HEK293 (cell line): ENCODE measurements around the gene MLLT1.

ENCODE experiments used
- CTCF ChIA-PET: fragments of 350-600 bp; formaldehyde crosslinking; extraction: SDS; loops from one replicate; lab custom pipeline; 2021; ENCODE audit warnings: antibody characterized with exemption; lab: Yijun Ruan, JAX
- POLR2A ChIA-PET: fragments of 300-600 bp; formaldehyde crosslinking; extraction: SDS; loops from one replicate; lab custom pipeline; 2020; ENCODE audit warnings: antibody characterized with exemption, inconsistent platforms; lab: Yijun Ruan, JAX
- H3K27ac ChIP-seq: fragments of 200-500 bp; sonication (Bioruptor generic); 2 replicates; pipeline ENCODE4 v1.5.1; 2014; ENCODE audit warnings: low read depth, low read length, control low read depth, inconsistent platforms; ENCODE audit errors: extremely low read depth
- H3K36me3 ChIP-seq, 2 experiments: fragments of 200-500 bp in 1 of 2; sonication (Bioruptor generic) in 1 of 2; 1 replicate in 1 of 2; 2 replicates in 1 of 2; pipeline ENCODE4 v1.5.1; 2014 to 2017; ENCODE audit warnings: inconsistent platforms in 2 of 2, low read length in 2 of 2; ENCODE audit not compliant: control insufficient read depth in 2 of 2, insufficient read depth in 1 of 2
- H3K4me1 ChIP-seq: fragments of 200-500 bp; sonication (Bioruptor generic); 2 replicates; pipeline ENCODE4 v1.5.1; 2014; ENCODE audit warnings: mild to moderate bottlenecking, low read length, inconsistent platforms; ENCODE audit not compliant: control insufficient read depth, insufficient read depth
- H3K4me3 ChIP-seq: 2 replicates; pipeline ENCODE4 v1.5.1; 2011; ENCODE audit warnings: low read depth, mild to moderate bottlenecking, control low read depth, low read length, moderate library complexity
- H3K9me3 ChIP-seq: fragments of 200-500 bp; sonication (Bioruptor generic); 2 replicates; pipeline ENCODE4 v1.5.1; 2014; ENCODE audit warnings: low read depth, low read length, inconsistent platforms; ENCODE audit not compliant: control insufficient read depth, insufficient read depth
- AEBP2 ChIP-seq: fragments of 450-650 bp; formaldehyde crosslinking; IDR thresholded peaks from 2 replicates; pipeline ENCODE4 v1.5.1; 2016; ENCODE audit warnings: missing biosample characterization, missing genetic modification characterization, borderline replicate concordance
- BCL11B ChIP-seq: fragments of 450-650 bp; formaldehyde crosslinking; IDR thresholded peaks from 2 replicates; pipeline ENCODE4 v1.5.1; 2016; ENCODE audit warnings: low read depth, missing biosample characterization, missing genetic modification characterization
- EGR2 ChIP-seq: fragments of 450-650 bp; formaldehyde crosslinking; IDR thresholded peaks from 2 replicates; pipeline ENCODE4 v1.5.1; 2016; ENCODE audit warnings: low read depth, missing biosample characterization, missing genetic modification characterization
- HOXD13 ChIP-seq: sonication (generic); formaldehyde crosslinking; IDR thresholded peaks from 2 replicates; pipeline ENCODE4 v1.8.0; 2022; ENCODE audit warnings: missing genetic modification reagents, borderline replicate concordance
- MYNN ChIP-seq: fragments of 450-650 bp; formaldehyde crosslinking; IDR thresholded peaks from 2 replicates; pipeline ENCODE4 v1.5.1; 2016; ENCODE audit warnings: missing biosample characterization, missing genetic modification characterization, borderline replicate concordance
- YY1 ChIP-seq: fragments of 450-650 bp; formaldehyde crosslinking; IDR thresholded peaks from 2 replicates; pipeline ENCODE4 v1.5.1; 2018; ENCODE audit warnings: missing biosample characterization, missing genetic modification characterization
- ZNF2 ChIP-seq: fragments of 450-650 bp; formaldehyde crosslinking; IDR thresholded peaks from 2 replicates; pipeline ENCODE4 v1.5.1; 2016; ENCODE audit warnings: missing biosample characterization, missing genetic modification characterization
- ZNF202 ChIP-seq: fragments of 450-650 bp; formaldehyde crosslinking; IDR thresholded peaks from 2 replicates; pipeline ENCODE4 v1.5.1; 2016; ENCODE audit warnings: missing biosample characterization, missing genetic modification characterization, borderline replicate concordance
- ZNF302 ChIP-seq: fragments of 450-650 bp; formaldehyde crosslinking; IDR thresholded peaks from 2 replicates; pipeline ENCODE4 v1.5.1; 2016; ENCODE audit warnings: missing biosample characterization, missing genetic modification characterization, low read depth
- ZNF423 ChIP-seq: fragments of 450-650 bp; formaldehyde crosslinking; IDR thresholded peaks from 2 replicates; pipeline ENCODE4 v1.5.1; 2016; ENCODE audit warnings: missing biosample characterization, missing genetic modification characterization
- ZNF473 ChIP-seq: fragments of 450-650 bp; formaldehyde crosslinking; IDR thresholded peaks from 2 replicates; pipeline ENCODE4 v1.5.1; 2017; ENCODE audit warnings: missing biosample characterization, missing genetic modification characterization
- ZNF544 ChIP-seq: fragments of 450-650 bp; formaldehyde crosslinking; IDR thresholded peaks from 2 replicates; pipeline ENCODE4 v1.5.0; 2017; ENCODE audit warnings: missing biosample characterization, missing genetic modification characterization
- ZNF600 ChIP-seq: fragments of 450-650 bp; formaldehyde crosslinking; IDR thresholded peaks from 2 replicates; pipeline ENCODE4 v1.5.1; 2016; ENCODE audit warnings: missing biosample characterization, missing genetic modification characterization
- ZNF629 ChIP-seq: fragments of 450-650 bp; formaldehyde crosslinking; IDR thresholded peaks from 2 replicates; pipeline ENCODE4 v1.5.1; 2017; ENCODE audit warnings: missing biosample characterization, missing genetic modification characterization
- ZNF654 ChIP-seq: fragments of 450-650 bp; formaldehyde crosslinking; IDR thresholded peaks from 2 replicates; pipeline ENCODE4 v1.5.1; 2016; ENCODE audit warnings: low read depth, missing biosample characterization, missing genetic modification characterization
- ZNF768 ChIP-seq: fragments of 450-650 bp; formaldehyde crosslinking; IDR thresholded peaks from 2 replicates; pipeline ENCODE4 v1.5.1; 2018; ENCODE audit warnings: missing biosample characterization, mild to moderate bottlenecking, missing genetic modification characterization
- ZSCAN18 ChIP-seq: fragments of 450-650 bp; formaldehyde crosslinking; IDR thresholded peaks from 2 replicates; pipeline ENCODE4 v1.5.1; 2016; ENCODE audit warnings: missing biosample characterization, missing genetic modification characterization
- ZSCAN4 ChIP-seq: fragments of 450-650 bp; formaldehyde crosslinking; IDR thresholded peaks from 2 replicates; pipeline ENCODE4 v1.5.1; 2017; ENCODE audit warnings: missing biosample characterization, missing genetic modification characterization
- TF ChIP-seq, protein P1 (sequence below): fragments of 450-650 bp; formaldehyde crosslinking; IDR thresholded peaks from 2 replicates; pipeline ENCODE4 v1.5.1; 2016; ENCODE audit warnings: missing biosample characterization, missing genetic modification characterization

The MLLT1 gene

DNA sequence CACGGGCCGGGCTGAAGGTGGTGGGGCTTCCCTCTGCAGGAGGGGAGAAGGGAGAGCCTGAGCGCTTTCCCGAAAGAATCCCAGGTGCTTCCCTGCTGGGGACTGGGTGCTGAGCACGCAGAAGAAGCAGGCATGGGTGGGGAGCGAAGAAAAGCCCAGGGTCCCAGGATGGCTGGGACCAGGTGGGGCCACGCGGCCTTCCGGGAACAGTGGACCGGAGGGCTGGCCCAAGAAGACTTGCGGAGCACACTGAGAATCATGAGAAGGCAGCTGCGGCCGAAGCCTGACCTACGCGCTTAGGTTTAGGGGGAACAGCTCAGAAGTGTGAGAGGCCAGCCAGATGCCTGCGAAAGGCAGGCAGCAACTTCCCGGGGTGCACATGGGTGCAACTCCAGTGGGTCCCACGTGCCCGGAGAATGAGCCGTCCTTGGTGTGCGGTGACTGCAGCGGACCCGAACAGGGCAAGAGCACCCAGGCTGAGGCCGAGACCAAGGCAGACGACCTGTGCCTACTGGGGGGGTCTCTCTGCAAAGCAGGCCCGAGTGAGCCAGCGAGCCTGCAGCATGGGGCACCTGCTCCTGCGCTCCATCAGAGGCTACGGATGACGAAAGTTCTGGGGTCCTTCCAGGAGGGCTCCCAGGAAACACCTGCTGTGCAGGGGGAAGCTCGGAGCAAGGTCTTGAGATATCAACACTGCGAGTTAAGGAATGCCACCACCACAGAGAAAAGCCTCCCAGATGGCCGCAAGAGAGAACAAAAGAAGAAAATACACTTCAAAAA lies 52.4 kb downstream of the MLLT1 start (continued):
- no peak for TF ChIP-seq YY1
- no peak for TF ChIP-seq ZNF544 (tag by site-specific recombination)
- TF ChIP-seq ZNF473 (tag by site-specific recombination), result no peak
- TF ChIP-seq HOXD13 (CRISPR knock-in tag), result no peak
- TF ChIP-seq ZNF768 (tag by site-specific recombination), result no peak
- no peak for TF ChIP-seq AEBP2 (tag by site-specific recombination)
- TF ChIP-seq MYNN (tag by site-specific recombination), result no peak
- no peak for TF ChIP-seq ZNF654 (tag by site-specific recombination)
- TF ChIP-seq EGR2, result no peak
- TF ChIP-seq ZSCAN4 (tag by site-specific recombination), result no peak

DNA sequence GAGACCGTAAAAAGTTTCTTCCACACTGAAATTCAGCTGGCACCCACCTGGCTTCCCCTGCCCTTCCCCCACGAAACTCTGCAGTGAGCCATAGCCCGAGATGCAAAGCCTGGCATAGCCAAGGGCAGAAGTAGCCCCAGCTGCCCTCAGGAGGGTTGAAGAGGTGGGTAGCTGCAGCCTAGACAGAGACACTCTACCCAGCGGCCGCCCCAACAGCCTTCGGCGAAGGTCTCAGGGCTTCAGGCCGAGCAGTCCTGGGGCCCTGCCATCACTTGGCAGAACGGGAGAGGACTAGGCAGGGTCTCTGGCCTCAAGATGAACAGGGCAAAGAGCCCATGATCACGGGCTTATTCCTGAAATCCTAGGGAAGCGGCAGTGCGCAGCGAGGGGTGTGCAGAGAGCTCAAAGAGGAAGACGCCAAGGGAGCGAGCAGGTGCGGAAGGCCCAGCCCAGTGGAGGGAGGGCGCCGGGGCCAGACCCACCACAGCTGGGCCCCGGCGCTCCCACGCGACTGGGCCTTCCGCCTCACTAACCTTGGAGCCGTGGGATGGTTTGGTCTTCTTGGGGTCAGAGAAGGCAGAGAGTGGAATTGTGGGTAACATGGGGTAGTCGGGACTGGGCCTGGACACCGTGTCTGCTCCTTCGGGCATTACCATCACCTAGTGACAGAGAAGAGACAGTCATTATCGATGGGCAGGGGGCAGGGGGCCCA lies 53.2 kb downstream of the MLLT1 start:
- Histone ChIP-seq H3K4me3 (no peak overlapping the region), H3K36me3 (peaks cover 0 to 64% of the 10 kb centered on the region in 2 experiments; a peak in 2 of 3 replicates), H3K27ac (no peak overlapping the region), H3K4me1 (no peaks in the 10 kb centered on the region), H3K9me3 (no peaks in the 10 kb centered on the region)
- ChIA-PET CTCF (interaction anchor here (1.3 to 1.8 kb wide), 2 partner anchors 8 to 100 kb away, joined by 3 to 7 read pairs; no protein-coding TSS in a partner anchor), POLR2A (no interaction called here)
- TF ChIP-seq ZNF302 (tag by site-specific recombination) (no peak), BCL11B (no peak), ZSCAN18 (no peak), ZNF202 (tag by site-specific recombination) (no peak), ZNF629 (tag by site-specific recombination) (no peak), ZNF423 (no peak), ZNF600 (tag by site-specific recombination) (no peak), ZNF2 (tag by site-specific recombination) (no peak)
- TF ChIP-seq, protein P1, sequence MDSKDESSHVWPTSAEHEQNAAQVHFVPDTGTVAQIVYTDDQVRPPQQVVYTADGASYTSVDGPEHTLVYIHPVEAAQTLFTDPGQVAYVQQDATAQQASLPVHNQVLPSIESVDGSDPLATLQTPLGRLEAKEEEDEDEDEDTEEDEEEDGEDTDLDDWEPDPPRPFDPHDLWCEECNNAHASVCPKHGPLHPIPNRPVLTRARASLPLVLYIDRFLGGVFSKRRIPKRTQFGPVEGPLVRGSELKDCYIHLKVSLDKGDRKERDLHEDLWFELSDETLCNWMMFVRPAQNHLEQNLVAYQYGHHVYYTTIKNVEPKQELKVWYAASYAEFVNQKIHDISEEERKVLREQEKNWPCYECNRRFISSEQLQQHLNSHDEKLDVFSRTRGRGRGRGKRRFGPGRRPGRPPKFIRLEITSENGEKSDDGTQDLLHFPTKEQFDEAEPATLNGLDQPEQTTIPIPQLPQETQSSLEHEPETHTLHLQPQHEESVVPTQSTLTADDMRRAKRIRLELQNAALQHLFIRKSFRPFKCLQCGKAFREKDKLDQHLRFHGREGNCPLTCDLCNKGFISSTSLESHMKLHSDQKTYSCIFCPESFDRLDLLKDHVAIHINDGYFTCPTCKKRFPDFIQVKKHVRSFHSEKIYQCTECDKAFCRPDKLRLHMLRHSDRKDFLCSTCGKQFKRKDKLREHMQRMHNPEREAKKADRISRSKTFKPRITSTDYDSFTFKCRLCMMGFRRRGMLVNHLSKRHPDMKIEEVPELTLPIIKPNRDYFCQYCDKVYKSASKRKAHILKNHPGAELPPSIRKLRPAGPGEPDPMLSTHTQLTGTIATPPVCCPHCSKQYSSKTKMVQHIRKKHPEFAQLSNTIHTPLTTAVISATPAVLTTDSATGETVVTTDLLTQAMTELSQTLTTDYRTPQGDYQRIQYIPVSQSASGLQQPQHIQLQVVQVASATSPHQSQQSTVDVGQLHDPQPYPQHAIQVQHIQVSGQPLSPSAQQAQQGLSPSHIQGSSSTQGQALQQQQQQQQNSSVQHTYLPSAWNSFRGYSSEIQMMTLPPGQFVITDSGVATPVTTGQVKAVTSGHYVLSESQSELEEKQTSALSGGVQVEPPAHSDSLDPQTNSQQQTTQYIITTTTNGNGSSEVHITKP (tag by site-specific recombination), result no peak
